ENCODE results near the gene SMG6.

The SMG6 gene

GRCh38 chr17:2012499-2012898 is 291.1 kb downstream of the SMG6 start:
- Mint-ChIP-seq H3K4me3 (no peak overlapping the region), H3K9me3 (no peaks in the 10 kb centered on the region), H3K36me3 (ENCODE audit: low read depth) (no peaks in the 10 kb centered on the region), H3K27ac (no peak overlapping the region), H3K27me3 (ENCODE audit: low read depth) (peaks cover 17% of the 10 kb centered on the region), H3K4me1 (ENCODE audit: low read depth) (peaks cover 3% of the 10 kb centered on the region)

- Mint-ChIP-seq H3K27ac (no peak overlapping the region), H3K9me3 (no peaks in the 10 kb centered on the region), H3K4me3 (no peak overlapping the region), H3K36me3 (ENCODE audit: low read depth) (no peaks in the 10 kb centered on the region), H3K4me1 (ENCODE audit: low read depth) (peaks cover 3% of the 10 kb centered on the region), H3K27me3 (ENCODE audit: low read depth) (peaks cover 17% of the 10 kb centered on the region)
Observed at GRCh38 chr17:2011411-2012371, 291.9 kb downstream of the SMG6 start.

All from T-helper 1 cell treated with Interleukin-12 subunit alpha and Interleukin-12 subunit beta and Interleukin-4 antibody, amounts not matched to agents 30 μg/mL and 1 μg/mL, for 36 hours (primary cell).